ENCODE measurements around the gene TMEM88. TPM values are rescaled to one million over a fixed set of nuclear protein-coding genes. Genes with fewer than 3 reads are reported as not detected.

The TMEM88 gene
- total RNA-seq, 2 experiments from 2014 or later: 0.84 to 1.2 TPM

DNA sequence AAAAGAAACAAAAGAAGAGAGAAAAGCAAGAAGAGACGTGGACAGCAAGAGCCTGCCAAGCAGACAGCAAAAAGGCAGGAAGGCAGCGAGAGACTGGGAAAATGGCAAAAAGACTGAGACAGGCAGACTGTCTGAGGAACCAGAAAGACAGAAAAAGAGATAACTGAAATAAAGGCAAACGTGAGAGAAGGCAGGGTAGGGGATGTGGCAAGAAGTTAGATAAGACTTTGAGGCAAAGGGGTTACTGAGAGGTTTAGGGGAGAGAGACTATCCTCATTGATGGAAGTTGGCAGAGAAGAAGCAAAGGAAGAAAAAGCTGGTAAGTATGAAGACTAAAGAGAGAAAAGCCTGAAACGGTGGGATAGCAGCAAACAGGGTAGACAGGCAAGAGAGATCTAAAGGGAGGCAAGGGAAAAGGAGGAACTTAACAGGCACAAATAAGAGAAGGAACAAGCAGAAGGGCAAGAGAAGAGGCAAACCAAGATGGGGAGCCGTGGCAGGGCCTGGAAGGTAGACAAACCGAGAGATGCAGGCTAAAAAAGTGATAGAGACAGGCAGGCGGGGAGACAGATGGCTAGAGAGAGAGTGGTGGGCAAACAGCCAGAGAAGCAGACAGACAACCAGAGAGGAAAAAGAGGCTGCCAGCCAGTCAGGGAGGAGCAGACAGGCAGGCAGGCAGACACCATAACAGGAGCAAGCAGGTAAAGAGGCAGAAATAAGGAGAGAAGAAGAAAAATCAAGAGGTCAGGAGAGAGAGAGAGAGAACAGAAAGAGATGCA lies 26.6 kb downstream of the TMEM88 start:
- H3K27me3 Mint-ChIP-seq: no peaks in the 10 kb centered on the region
- CTCF ChIA-PET: no interaction called here

GRCh38 chr17:7882068-7882467 lies 27.2 kb downstream of the TMEM88 start:
- CTCF ChIA-PET: interaction anchor here (1.2 to 2.2 kb wide), 5 partner anchors 13 to 237 kb away, joined by 4 to 6 read pairs (median 4); no protein-coding TSS in a partner anchor
- H3K36me3 Mint-ChIP-seq: peaks cover 3% of the 10 kb centered on the region

More for the DNA sequence above, 26.6 kb downstream of the TMEM88 start:
- no peaks in the 10 kb centered on the region for H3K9me3 Mint-ChIP-seq (ENCODE audit: low read depth)
- H3K4me1 Mint-ChIP-seq: peaks cover 5% of the 10 kb centered on the region
- peaks cover 4% of the 10 kb centered on the region for H3K36me3 Mint-ChIP-seq
- DNase-seq: no peak
- no peak overlapping the region for H3K27ac Mint-ChIP-seq
- no peak for ATAC-seq
- no peak overlapping the region for H3K4me3 Mint-ChIP-seq

DNA sequence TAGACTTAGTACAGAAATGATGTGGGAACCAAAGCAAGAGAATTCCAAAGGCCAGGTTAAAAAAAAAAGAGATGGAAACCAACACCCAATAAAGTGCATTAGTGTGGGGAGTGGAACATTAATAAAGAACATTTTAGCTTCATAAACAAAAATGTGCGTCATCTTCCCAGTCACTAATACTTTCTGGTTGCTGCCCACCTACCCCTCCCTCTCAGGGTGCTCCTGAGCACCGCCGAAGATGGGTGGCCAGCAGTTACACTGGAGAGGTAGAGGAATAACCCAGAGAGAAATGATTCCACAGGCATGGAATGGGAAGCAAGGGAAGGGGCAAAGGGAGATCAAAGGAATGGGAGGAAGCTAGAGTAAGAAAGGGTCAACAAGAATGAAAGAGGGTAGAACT lies 27.8 kb downstream of the TMEM88 start:
- no peak overlapping the region for H3K4me3 Mint-ChIP-seq

More at GRCh38 chr17:7882068-7882467, 27.2 kb downstream of the TMEM88 start:
- Mint-ChIP-seq H3K9me3 (ENCODE audit: low read depth) (no peaks in the 10 kb centered on the region), H3K27ac (no peak overlapping the region), H3K4me1 (peaks cover 5% of the 10 kb centered on the region), H3K27me3 (no peaks in the 10 kb centered on the region), H3K4me3 (no peak overlapping the region)
- ATAC-seq (no peak), DNase-seq (no peak)

DNA sequence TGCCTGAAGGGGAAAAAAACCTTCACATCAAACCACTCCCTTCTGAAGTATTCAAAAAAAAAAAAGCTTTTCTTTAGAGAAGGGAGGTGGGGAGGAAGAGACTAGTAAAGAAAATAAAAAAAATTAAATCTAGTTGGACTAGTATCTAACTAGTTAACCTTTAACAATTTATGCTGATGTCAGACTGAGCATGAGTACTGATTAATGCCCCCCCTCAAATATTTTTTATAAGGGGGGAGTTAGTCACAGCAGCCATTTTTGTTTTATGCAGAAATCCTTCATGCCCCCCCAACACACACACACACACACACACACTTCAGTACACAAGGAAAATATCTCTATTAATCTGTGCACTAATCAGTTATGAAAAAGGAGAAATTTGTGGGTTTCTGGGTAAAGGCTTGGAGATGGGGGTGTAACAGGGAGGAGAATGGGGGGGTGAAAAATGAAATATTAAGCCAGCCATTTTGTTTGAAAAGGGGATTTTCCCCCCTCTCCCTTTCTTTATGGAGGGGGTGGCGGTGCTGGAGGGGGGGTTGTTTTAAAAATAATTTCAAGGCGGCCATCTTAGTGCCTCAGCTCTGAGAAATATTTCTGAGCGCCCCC lies 29.0 kb downstream of the TMEM88 start:
- Mint-ChIP-seq H3K27me3 (no peaks in the 10 kb centered on the region), H3K4me1 (peaks cover 3% of the 10 kb centered on the region), H3K36me3 (peaks cover 1% of the 10 kb centered on the region), H3K27ac (peak overlapping the region; percentile 72), H3K4me3 (peak overlapping the region; percentile 62), H3K9me3 (ENCODE audit: low read depth) (no peaks in the 10 kb centered on the region)
- CTCF ChIA-PET: interaction anchor here (0.5 to 2.2 kb wide), 5 partner anchors 15 to 236 kb away, joined by 3 to 6 read pairs (median 4); no protein-coding TSS in a partner anchor
- DNase-seq (no peak), ATAC-seq (no peak)

More for the DNA sequence above, 27.8 kb downstream of the TMEM88 start:
- Mint-ChIP-seq H3K4me1 (peaks cover 3% of the 10 kb centered on the region), H3K9me3 (ENCODE audit: low read depth) (no peaks in the 10 kb centered on the region), H3K27me3 (no peaks in the 10 kb centered on the region), H3K36me3 (peaks cover 1% of the 10 kb centered on the region), H3K27ac (no peak overlapping the region)
- no peak for DNase-seq
- ATAC-seq: no peak
- CTCF ChIA-PET: interaction anchor here (1.2 to 2.2 kb wide), 6 partner anchors 14 to 236 kb away, joined by 4 to 6 read pairs (median 4); no protein-coding TSS in a partner anchor

- DNase-seq (peak; percentile 54), ATAC-seq (peak; percentile 0)
- Mint-ChIP-seq H3K9me3 (ENCODE audit: low read depth) (no peaks in the 10 kb centered on the region), H3K36me3 (peaks cover 1% of the 10 kb centered on the region), H3K4me3 (peak overlapping the region; percentile 67), H3K27me3 (no peaks in the 10 kb centered on the region), H3K4me1 (peaks cover 3% of the 10 kb centered on the region), H3K27ac (peak overlapping the region; percentile 77)
- CTCF ChIA-PET: interaction anchor here (1.0 to 1.8 kb wide), 3 partner anchors 21 to 108 kb away, joined by 4 to 6 read pairs (median 5); no protein-coding TSS in a partner anchor
Measured at GRCh38 chr17:7884581-7885366, 29.9 kb downstream of the TMEM88 start.

GRCh38 chr17:7885367-7886226 lies 30.7 kb downstream of the TMEM88 start:
- H3K27ac Mint-ChIP-seq: no peak overlapping the region
- H3K27me3 Mint-ChIP-seq: no peaks in the 10 kb centered on the region
- DNase-seq: peak; percentile 72
- CTCF ChIA-PET: interaction anchor here (1.0 to 1.8 kb wide), 8 partner anchors 17 to 107 kb away, joined by 3 to 6 read pairs (median 5); partner anchors contain the start of genes CYB5D1 and NAA38
- H3K4me1 Mint-ChIP-seq: peaks cover 3% of the 10 kb centered on the region
- H3K36me3 Mint-ChIP-seq: peaks cover 8% of the 10 kb centered on the region
- ATAC-seq: peak; percentile 15
- no peak overlapping the region for H3K4me3 Mint-ChIP-seq
- H3K9me3 Mint-ChIP-seq (ENCODE audit: low read depth): no peaks in the 10 kb centered on the region

GRCh38 chr17:7886227-7887037 lies 31.6 kb downstream of the TMEM88 start:
- no peaks in the 10 kb centered on the region for H3K9me3 Mint-ChIP-seq (ENCODE audit: low read depth)
- ATAC-seq (peak; percentile 10), DNase-seq (peak; percentile 77)
- no peak overlapping the region for H3K4me3 Mint-ChIP-seq
- no peaks in the 10 kb centered on the region for H3K27me3 Mint-ChIP-seq
- CTCF ChIA-PET: interaction anchor here (1.0 to 1.8 kb wide), 8 partner anchors 17 to 106 kb away, joined by 3 to 6 read pairs (median 5); partner anchors contain the start of genes CYB5D1 and NAA38
- peaks cover 3% of the 10 kb centered on the region for H3K4me1 Mint-ChIP-seq
- peaks cover 16% of the 10 kb centered on the region for H3K36me3 Mint-ChIP-seq
- H3K27ac Mint-ChIP-seq: no peak overlapping the region

DNA sequence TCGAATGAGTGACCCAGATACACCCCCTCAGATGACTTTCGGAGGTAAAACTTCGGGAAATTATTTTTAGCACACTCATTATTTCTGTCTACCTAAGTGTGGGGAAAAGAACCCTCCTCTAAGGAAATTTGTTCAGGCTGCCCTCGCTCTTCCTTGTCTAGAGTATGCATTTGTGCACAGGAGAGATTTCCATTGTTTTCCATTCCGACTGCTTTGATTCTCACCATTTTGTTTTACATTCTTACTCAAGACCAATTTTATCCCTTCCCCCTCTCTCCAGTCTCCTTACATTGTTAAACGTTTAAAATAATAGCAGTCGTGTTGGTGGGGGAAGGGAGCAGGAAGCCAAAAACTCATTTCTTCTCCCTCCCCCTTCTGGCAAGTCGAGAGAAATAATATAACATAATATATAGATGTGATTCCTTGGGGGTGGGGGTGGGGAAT lies 32.2 kb downstream of the TMEM88 start:
- DNase-seq (no peak), ATAC-seq (no peak)
- Mint-ChIP-seq H3K36me3 (peaks cover 19% of the 10 kb centered on the region), H3K27ac (no peak overlapping the region), H3K9me3 (ENCODE audit: low read depth) (no peaks in the 10 kb centered on the region), H3K4me1 (peaks cover 5% of the 10 kb centered on the region), H3K27me3 (no peaks in the 10 kb centered on the region), H3K4me3 (no peak overlapping the region)
- CTCF ChIA-PET: no interaction called here

DNA sequence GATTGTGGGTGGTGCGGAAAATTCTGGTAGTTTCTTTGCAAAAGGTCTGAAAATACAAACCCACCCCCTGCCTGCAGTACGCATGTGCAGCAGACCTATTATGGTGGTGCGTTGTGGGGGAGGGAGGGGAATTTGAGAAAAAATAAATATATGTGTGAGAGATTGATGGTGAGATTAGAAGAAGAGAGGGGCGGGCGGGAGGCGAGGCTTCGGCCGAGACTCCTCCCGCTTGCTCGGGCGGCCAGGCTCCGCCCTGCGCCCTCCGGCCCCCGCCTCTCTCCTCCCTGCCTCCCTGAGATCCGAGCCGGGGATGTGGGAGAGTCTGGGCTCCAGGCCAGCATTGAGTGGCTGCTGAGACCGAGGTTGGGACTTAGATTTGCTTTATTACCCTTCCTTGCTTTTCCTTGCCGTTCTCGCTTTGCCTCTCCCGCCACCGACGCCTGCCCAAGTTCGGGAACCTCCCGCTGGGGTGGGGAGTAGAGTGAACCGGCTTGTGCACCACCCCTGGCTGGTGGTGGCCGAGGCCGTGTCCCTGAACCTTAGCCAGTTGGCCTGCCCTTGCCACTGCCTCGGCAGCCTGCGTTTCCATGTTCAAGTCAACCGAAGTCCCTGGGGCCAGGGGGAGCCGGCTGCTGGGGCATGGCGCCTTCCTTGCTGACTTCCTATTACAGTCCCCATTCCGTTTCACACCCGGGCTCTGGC lies 32.8 kb downstream of the TMEM88 start:
- H3K9me3 Mint-ChIP-seq (ENCODE audit: low read depth): no peaks in the 10 kb centered on the region
- ATAC-seq: peak; percentile 81
- peaks cover 6% of the 10 kb centered on the region for H3K4me1 Mint-ChIP-seq
- no peak overlapping the region for H3K27ac Mint-ChIP-seq
- CTCF ChIA-PET: interaction anchor here (1.4 kb wide), 1 partner anchor 26 kb away, joined by 3 read pairs; no protein-coding TSS in a partner anchor
- H3K27me3 Mint-ChIP-seq: no peaks in the 10 kb centered on the region
- H3K4me3 Mint-ChIP-seq: no peak overlapping the region
- peaks cover 20% of the 10 kb centered on the region for H3K36me3 Mint-ChIP-seq
- peak; percentile 95 for DNase-seq

DNA sequence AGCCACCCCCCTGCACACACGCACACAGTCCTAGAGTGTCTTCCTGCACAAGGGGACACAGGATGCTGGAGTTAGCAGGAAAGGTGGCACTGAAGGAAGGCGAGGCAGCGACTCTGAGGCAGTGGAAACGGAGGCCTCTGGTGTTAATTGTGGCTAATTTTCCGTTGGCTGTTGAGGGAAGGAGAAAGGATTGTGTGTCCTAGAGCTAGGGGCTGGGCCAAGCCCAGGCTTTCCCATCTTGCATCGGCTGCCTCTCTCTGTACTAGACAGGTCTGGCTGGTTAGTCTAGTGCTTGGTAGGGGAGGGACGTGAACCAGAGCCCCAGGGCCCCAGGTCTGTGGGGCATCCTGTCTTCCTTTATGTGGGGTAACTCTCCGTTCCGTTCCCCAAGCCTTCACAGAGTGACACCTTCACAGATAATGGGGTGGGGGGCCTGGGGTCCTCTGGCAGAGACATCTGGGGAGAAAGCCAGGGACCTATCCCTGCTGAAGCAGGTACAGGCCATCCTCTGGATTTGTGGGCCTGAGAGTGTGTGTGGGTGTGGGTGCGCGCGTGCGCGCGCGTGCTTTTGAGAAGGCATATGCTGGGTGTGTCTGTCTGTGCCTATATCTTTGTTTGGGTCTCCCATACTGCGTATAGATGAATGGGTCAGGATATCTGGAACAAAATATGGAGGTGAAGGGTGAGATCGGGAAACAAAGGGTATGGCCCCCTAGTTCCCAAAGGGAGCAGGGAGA lies 33.5 kb downstream of the TMEM88 start, which contains the start of gene CHD3:
Gene CHD3, plus strand, starts transcription at position 606 of the 737 bp plus-strand sequence. CDS start 212 bp downstream, outside the sequence.
- CTCF ChIA-PET: interaction anchor here (0.9 to 1.5 kb wide), 3 partner anchors 27 to 34 kb away, joined by 3 to 4 read pairs (median 3); partner anchors contain the start of gene RNF227
- no peaks in the 10 kb centered on the region for H3K9me3 Mint-ChIP-seq (ENCODE audit: low read depth)
- ATAC-seq (peak; percentile 11), DNase-seq (peak; percentile 60)
- peak within 1 kb of the TSS; percentile 40 for H3K27ac Mint-ChIP-seq
- H3K4me3 Mint-ChIP-seq: no peak within 1 kb of the TSS
- no peaks in the 10 kb centered on the region for H3K27me3 Mint-ChIP-seq
- peaks cover 6% of the 10 kb centered on the region for H3K4me1 Mint-ChIP-seq
- H3K36me3 Mint-ChIP-seq: peaks cover 22% of the 10 kb centered on the region
